ELF-1 (cell line): Measurements from ENCODE around the gene GMDS.

Source experiments
- DNase-seq: peaks from one replicate; pipeline ENCODE4 v3.0.0-alpha.2; 2016; ENCODE audit warnings: low read depth, low spot score

GMDS gene

DNA sequence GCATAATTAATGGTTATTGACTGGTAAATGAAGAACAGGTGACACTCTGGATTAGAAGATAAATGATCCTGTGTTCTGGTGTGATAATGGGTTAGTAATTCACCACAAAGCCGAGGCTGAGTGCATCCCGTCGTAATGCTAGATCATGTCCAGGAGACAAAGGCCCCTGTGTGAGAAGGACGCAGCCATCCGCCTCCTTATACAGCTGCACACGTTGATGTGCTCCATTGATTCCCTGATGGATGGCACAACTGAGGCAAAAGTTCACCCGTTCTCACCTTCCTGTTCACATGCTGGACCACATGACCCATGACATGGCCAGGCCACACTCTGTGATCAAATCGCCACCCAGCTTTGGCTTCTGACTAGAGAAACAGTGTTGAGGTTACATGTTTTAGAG, 499.6 kb downstream of the GMDS start:
- DNase-seq, result no peak

DNA sequence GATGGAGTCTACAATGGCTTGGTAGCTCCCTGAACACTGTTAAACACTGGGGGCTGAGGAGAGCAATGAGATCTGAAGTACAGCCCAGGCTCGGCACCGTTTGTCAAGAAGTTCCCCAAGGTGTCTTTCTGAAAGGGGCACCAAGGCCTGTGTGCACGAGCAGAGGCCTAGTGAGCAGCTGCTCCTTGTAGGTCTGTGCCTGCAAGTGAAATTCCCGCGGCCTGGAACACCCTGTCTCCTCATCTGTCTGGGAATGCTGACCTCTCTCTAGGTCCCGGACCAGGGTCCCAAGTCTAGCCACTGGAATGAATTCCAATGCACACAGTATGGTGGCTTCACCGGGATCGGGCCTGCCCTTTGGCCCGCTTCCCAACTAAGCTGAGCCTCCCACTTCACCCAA, 500.9 kb downstream of the GMDS start:
- DNase-seq, result no peak

DNA sequence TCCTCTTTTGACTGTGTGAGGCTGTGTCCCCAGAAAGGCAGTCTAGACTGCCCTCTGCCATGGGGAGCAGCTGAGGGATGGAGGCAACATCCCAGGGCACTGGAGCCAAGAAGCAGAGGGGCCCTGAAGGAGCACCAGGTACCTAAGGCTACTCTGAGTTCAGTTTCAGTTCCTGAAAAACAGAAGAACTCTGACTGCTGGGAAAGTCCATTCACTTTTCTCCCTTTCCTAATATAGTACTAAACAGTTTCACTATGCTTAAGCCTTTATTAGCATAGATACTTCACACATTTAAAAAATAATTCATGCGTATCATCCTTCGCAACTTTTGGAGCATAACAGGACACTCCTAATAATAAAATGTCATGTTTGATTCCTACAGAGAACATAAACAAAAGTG, 505.7 kb downstream of the GMDS start:
- DNase-seq, result no peak

DNA sequence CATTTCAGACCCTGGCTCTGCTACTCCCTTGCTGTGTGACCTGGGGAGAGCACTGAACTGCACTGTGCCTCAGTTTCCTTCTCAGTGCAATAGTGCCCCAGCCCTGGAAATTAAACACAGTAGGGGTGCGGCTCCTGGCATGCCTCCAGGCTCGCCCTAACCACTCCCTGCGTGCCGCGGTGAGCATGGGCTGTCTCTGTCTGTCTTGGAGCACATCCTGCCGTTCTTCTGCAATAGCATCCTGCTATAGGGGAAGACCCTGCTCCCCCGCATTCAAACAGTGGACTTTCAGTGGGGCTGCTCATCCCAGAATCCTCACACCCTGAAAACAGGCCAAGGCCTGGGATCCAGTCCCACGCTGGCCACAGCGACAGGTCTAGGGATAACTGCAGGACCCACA, 506.2 kb downstream of the GMDS start:
- DNase-seq, result no peak

DNA sequence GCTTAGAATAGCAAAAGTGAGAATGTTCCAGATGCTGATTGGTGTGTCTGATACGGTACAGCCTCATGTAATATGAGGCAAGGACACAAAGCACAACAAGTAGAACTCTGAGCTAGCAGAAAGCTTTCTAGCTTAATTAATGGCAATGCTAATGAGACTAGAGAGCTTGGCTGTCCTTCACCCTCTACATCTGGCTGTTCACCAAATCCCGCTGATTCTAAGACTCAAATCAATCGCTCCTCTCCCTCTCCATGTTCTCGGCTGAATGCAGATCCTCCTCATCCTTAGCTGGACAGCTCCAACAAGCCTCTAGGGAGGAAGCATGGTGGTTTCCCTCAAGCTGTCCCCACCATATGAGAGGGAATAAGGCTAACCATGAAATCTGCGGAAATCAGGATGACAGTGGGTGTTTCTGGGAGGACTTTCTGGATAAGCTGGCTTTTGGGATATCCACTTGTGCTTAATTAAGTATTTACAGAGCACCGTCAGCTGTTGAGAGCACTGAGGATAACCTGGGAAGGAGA, 506.8 kb downstream of the GMDS start:
- no peak for DNase-seq

DNA sequence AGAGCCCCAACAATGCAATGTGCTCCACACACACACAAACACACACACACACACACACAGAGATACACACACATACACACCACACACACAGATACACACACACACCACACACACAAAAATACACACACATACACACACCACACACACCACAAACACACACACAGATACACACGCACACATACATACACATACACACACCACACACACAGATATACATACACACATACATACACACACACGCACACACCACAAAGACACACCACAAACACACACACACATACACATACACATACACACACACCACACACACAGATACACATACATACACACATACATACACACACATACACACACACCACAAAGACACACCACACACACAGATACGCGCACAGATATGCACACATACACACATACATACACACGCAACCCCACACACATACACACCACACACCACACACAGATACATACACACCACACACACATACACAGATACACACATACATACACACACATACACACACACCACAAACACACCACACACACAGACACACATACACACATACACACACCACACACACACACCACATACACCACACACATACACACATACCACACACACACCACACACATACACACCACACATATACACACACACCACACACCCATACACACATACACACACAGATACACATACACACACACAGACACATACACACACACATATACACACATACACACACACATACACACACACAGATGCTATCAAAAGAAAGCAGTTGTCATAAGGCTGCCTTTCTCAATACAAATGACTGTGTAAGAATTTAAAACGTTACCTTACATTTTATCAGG, 507.7 kb downstream of the GMDS start:
- no peak for DNase-seq

DNA sequence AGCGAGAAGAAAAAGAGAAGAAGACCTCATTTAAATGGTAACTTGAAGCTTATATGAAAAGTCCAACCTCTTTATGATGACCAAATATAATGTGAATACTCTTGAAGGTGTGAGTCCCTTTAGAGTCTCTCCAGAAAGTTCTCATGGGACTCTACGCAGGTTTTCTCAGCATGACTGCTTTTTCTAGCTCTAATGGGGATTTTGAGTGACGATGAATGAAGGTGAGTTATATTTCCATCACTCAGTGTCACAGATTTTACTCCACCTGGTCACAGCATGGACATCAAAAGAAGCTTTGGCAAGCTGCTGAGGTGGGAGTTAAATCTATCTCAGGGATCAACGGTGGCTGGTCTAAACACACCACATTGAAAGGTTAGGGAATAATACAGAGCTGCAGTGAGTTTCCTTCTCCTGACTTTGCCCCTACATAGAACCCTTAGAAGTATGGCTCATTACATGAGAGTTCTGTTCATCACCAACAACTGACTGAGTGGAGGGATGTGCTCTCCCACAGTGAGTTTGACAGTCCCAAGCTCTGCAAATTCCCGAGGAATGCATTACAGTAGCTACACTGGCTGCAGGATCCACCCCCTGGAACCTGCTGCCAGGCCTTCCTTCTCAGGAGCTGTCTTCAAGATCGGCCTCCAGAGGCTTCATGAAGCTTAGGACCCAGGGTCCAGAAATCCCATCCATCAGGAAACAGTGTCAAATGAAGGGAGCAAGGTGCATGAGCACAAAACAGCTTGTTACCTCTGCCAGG, 508.9 kb downstream of the GMDS start:
- DNase-seq, result peak; percentile 22

DNA sequence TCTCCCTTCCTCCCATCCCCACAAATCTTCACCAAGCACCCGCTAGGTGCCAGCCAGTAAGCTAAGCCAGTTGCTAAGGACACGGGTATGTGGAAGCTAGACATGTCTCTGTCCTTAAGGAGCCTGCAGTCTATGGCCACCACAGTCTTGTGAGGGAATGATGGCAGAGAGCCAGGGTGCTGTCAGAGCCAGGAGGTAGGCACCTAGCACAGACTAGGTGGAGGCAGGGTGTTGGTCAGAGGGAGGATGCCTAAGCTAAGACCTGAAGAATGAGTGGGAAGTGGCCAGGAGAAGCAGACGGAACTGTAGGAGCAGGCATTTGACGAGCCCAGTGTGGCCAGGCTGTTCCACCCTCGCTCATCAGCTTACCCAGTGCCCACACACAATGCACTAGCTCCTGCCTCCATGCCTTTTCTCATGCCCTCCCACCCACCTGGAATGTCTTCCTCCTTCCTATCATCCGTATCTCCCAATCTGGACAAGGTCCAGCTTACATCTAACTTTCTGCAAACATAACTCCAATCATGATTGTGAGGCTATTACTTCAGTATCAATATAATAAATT, 510.1 kb downstream of the GMDS start:
- DNase-seq, result no peak

DNA sequence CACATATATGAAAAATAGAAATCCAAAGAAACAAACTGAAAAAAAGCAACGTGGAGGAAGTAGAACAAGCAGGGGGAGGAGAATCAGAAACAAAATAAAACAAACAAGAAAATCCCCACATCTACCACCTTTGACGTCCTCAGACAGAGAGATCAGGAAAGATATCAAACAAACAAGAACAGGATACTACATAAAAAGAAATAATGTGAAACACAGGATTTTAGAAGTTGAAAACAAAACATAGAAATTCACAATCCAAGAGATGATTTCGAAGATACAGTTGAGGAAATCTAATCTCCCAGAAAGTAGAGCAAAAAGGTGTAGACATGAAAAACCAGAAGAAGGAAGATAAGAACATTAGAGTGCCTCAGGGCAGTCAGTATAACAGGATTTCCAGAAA, 514.5 kb downstream of the GMDS start:
- DNase-seq, result no peak

DNA sequence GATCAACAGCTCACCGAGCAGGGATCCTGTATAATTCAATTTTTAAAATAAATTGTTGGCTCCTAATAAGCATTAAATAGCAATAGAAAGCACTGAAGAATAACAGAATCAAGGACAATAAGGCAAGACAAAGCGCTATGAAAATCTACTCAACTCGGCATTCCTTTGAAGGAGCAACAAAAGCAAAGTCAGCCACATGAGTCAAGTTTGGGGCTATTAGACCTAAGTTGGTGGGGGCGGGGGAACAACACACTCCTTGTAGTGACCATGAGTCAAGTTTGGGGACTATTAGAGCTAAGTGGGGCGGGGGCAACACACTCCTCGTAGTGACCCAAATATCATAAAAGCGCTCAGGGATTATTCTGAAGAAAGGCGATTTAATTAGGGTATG, 515.7 kb downstream of the GMDS start:
- no peak for DNase-seq

DNA sequence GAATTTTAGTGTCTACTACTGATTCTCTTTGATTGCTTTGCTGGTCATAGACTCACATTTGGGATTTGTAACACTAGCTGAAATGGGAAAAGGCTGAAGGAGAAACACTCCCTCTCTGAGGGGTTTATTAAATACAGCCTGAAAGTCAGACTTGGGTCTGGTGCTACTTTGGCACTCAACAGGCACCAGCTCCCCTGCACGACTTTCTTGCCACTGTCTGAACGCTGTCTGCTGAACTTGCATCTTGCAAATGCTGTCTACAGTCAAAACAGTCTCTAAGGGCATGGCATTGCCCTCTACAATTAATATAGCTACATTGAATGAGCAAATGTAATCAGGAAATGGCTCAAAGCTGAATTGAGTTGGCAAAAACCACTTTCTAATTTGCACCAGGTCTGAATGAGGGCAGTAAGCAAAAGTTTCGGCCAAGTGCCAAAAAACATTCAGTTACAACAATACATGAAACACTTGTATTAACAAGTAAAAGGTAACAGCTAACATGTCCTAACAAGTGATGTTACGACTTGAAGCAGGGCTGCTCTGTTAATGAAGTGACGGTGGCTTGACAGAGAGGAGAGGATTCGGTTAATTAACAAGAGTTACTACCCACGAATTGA, 516.2 kb downstream of the GMDS start:
- DNase-seq, result no peak

DNA sequence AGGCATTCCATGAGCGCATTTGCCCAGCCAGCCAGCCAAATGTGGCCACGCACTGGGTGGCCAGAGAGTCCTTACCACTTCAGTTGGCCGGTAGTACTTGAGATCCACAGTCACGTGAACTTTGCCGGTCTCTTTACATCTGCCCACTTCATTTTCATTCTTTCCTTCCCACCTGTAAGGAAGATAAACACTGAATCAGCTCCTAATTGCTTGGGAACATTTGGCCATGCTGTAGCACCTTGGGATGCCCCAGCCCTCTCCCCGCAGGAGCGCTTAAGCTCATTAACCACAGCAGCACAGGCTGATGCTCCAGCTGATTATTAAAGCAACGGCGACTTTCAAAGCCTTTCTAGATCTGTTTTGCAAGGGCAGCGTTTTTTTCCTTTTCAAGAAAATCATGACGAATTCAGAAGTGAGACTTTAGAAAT, 519.0 kb downstream of the GMDS start:
- DNase-seq, result no peak

DNA sequence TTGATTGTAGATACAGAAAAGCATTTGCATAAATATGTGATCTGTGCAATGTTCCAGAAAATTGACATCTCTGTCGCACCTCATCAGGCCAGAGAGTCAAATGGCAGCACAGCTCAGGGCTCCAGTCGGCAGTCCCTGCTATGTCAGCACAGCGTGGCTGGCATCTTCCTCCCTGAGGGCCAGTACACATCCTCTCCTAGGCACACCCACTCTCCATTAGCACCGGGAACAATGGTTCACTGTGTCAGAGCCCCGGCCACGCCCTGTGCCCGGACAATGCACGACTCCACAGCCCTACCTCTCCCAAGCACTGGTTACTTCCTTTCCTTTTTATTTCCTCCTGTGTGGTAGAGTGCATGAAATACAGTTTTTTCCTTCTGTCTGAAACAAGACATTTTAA, 520.8 kb downstream of the GMDS start:
- DNase-seq, result peak; percentile 79

DNA sequence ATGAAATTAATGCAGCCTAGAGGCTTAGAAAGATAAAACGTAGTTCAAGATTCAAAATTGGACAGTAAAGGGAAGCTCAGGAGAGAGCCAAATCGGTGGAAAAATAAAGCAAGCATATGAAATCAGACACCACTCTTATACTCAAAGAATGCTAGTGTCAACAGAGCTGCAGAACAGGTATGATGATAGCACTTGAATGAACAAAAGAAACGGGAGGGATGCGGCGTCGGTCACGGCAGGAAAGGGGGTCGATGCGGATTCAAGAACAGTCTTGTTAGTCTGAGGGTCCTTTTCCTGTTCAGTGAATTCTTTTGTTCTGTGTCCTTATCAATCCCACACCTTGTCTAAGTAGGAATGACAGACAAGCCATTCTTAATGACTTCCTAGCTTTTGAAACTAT, 521.3 kb downstream of the GMDS start:
- peak; percentile 53 for DNase-seq

DNA sequence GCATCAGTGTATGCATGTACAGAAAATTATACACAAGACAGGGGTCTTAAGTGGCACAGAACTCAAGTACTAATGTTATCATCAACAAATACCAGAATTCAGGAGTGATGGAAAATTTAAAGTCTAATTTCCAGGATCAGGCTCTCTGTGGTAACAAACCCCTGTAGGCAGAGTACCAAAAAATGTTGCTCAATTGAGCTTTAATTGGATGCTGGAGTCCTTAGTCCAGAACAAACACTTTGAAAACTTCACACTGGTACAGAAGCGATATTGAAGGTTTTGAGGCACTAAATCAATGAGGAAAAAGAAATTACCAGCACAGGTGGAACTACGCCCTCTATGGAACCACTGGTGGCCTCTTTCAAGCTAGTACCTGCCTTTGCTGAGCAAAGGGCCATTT, 522.6 kb downstream of the GMDS start:
- DNase-seq, result no peak

DNA sequence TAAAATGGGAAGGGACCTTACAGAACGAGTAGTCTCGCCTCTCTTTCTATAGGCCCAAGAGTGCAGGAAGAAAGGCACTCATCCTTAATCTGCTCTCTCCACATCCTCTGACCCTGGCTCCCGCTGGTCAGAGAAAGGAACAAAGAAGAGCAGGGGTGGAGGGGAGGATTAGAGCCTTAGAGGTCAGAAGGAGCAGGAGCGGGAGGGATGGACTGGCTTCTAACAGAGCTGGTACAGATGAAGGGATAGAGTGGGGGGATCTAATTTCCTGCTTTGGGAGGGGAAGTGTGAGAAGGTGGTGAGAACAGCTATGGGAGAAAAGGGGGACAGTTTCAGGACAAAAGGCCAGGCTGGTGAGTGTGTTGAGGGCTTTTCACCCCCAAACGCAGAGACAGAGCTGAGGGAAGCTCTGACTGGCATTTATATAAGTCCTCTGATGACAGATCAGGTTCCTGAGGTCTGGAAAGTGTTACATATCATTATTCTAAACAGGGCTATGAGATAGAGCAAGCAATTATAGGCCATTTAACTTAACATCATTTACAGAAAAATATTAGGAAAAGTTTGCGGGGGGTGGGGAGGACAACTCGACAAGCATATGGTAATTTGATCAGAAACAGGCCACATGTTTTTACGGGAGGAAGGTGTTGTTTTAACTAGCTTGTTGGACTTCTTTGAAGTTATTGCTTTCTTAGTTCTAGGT, 524.6 kb downstream of the GMDS start:
- DNase-seq, result peak; percentile 67

DNA sequence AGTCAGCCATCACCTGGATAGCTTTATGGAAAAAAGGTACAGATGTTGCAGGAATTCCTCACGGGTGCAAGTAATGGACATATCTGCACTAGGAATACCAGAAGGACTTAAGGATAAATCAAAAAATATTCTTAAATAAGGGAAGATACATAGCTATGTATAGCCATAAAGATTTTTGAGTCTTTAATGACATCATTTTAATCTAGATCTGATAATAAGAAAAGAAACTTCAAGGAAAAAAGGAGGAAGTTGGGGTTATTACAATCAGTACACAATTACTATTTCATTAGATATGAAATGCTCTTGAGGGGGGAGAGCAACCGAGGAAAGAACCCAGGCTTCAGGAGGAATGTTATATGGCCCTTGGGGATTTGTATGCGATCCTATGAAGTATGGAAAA, 525.5 kb downstream of the GMDS start:
- no peak for DNase-seq

DNA sequence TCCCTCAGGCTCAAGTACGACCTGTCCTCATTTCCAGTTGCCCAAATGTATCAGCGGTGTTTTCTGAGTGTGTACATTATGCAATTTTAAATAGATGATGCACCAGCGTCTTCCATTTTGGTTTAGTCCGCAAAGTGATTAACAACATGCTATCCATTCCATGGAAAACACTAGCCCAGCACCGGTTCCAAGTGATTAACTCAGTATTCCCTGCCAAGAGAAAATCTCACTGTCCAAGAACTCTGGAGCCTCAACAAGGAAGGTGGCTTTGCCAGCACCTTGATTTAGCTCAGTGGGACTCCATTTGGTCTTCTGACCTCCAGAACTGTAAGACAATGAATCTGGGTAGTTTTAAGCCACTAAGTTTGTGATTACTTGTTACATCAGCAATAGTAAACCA, 528.5 kb downstream of the GMDS start:
- DNase-seq, result no peak

DNA sequence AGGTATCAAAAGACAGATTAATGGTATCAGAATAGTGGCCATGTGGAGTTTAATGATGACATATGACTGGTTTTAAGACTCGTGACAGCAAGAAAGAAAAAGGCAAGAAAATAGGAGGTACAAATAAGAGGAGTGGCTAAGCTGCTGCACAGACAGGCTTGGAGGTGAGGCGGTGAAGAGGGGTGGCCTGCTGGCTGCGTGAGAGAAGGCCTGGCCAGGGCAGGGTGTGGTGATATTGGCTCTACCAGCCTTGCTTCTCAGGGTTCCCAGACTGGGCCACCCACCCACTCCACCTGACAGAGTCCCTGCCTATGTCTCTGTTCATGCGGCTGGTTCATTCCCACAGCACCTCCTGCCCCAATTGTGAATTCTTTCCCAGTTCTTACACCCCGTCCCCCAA, 529.0 kb downstream of the GMDS start:
- no peak for DNase-seq

DNA sequence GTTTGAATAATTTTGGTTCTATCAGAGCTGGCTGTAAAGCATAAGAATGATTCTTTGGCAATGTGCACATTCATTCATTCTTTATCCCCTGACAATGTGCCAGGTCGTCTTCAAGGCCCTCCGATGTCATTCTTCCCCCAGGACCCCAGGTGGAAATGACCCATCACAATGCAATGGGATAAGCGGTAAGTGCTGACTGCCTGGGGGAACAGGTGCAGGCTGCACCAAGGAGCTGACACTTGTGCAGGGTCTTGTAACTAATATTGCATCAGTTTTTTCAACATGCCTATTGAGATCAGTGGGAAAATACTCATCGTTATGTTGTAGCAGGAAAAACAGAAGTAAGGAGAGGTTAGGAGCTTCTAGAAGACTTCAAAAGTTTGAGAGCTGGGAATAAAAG, 530.1 kb downstream of the GMDS start:
- no peak for DNase-seq

DNA sequence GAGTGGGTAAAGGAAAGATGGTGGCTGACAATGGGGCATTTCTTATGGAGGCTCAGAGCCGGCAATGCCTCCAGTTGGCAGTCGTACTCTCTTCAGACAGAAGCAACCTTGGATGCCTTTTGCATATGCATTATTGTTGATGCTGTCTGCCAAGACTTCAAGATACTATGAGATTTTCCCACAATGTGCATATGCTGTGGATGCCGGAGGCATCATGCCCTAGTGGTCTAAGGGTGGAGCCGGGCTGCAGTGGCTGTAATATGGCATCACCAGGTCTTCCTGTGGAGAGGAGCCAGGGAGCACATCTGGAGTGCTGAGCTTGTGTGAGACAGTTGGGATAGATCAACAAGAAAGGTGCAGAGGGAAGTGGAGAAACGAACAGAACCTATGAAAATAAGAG, 530.8 kb downstream of the GMDS start:
- no peak for DNase-seq
